ENCODE data around the gene ATAD2B. TPM values are rescaled to one million over a fixed set of nuclear protein-coding genes. Genes with fewer than 3 reads are reported as not detected.

ATAD2B gene
- total and polyA plus RNA-seq, 7 donors = 2.4 to 22.5 (median 19.7) TPM

- no peaks in the 10 kb centered on the region for H3K9me3 ChIP-seq
- no peaks in the 10 kb centered on the region for H3K27me3 ChIP-seq
- peak; percentile 49 for DNase-seq
- TF ChIP-seq POLR2AphosphoS5 (IDR thresholded peaks at IDR 0.05) (no peak), EP300 (IDR thresholded peaks at IDR 0.05) (no peak), POLR2A (IDR thresholded peaks at IDR 0.05) (no peak), CTCF (IDR thresholded peaks at IDR 0.05) (no peak)
- no peak overlapping the region for H3K4me3 ChIP-seq
- WGBS, 2 donors = 97 to 98% methylated on average over 8 of the region's 8 CpGs
- peaks cover 0 to 48% (median 2%) of the 10 kb centered on the region in 4 donors for H3K36me3 ChIP-seq
- H3K4me1 ChIP-seq = peaks cover 0 to 15% (median 11%) of the 10 kb centered on the region in 4 donors
- intact Hi-C loops (cut with DNase I) = no loop called here
- H3K27ac ChIP-seq = no peak overlapping the region
Measured at GRCh38 chr2:23709311-23709710, 217.6 kb downstream of the ATAD2B start.

GRCh38 chr2:23708771-23709170, 218.2 kb downstream of the ATAD2B start:
- intact Hi-C loops (cut with DNase I) = no loop called here
- no peak for TF ChIP-seq CTCF (IDR thresholded peaks at IDR 0.05)
- no peak for TF ChIP-seq POLR2A (IDR thresholded peaks at IDR 0.05)

GRCh38 chr2:23707096-23707495, 219.8 kb downstream of the ATAD2B start:
- H3K27me3 ChIP-seq = no peaks in the 10 kb centered on the region
- 85 to 91% methylated on average over 9 of the region's 9 CpGs for WGBS, 2 donors
- peaks cover 0 to 15% (median 11%) of the 10 kb centered on the region in 4 donors for H3K4me1 ChIP-seq
- no peaks in the 10 kb centered on the region for H3K9me3 ChIP-seq
- intact Hi-C loops (cut with DNase I) = no loop called here
- no peak for DNase-seq
- TF ChIP-seq POLR2A (IDR thresholded peaks at IDR 0.05) = no peak
- peaks cover 2 to 71% (median 4%) of the 10 kb centered on the region in 4 donors for H3K36me3 ChIP-seq
- H3K27ac ChIP-seq = peak overlapping the region; percentile 31 to 79 (median 48)
- no peak overlapping the region for H3K4me3 ChIP-seq

More at GRCh38 chr2:23708771-23709170, 218.2 kb downstream of the ATAD2B start:
- no peak for DNase-seq
- 90 to 97% methylated on average over 6 of the region's 6 CpGs for WGBS, 2 donors
- Histone ChIP-seq H3K27ac (no peak overlapping the region), H3K9me3 (no peaks in the 10 kb centered on the region), H3K4me3 (no peak overlapping the region), H3K27me3 (no peaks in the 10 kb centered on the region), H3K4me1 (peaks cover 0 to 15% (median 11%) of the 10 kb centered on the region in 4 donors), H3K36me3 (peaks cover 0 to 54% (median 4%) of the 10 kb centered on the region in 4 donors)

GRCh38 chr2:23706613-23707078, 220.3 kb downstream of the ATAD2B start:
- H3K36me3 ChIP-seq = peaks cover 2 to 72% (median 4%) of the 10 kb centered on the region in 4 donors
- TF ChIP-seq POLR2A (IDR thresholded peaks at IDR 0.05) = no peak
- no peak for TF ChIP-seq POLR2AphosphoS5 (IDR thresholded peaks at IDR 0.05)
- TF ChIP-seq CTCF (IDR thresholded peaks at IDR 0.05) = no peak
- TF ChIP-seq EP300 (IDR thresholded peaks at IDR 0.05) = no peak
- H3K4me3 ChIP-seq = no peak overlapping the region
- 97% methylated on average over 18 of the region's 18 CpGs for WGBS, 2 donors
- no peaks in the 10 kb centered on the region for H3K27me3 ChIP-seq
- peaks cover 0 to 15% (median 11%) of the 10 kb centered on the region in 4 donors for H3K4me1 ChIP-seq
- H3K27ac ChIP-seq = peak overlapping the region in 3 of 4 donors; percentile 31 to 79 (median 62)
- H3K9me3 ChIP-seq = no peaks in the 10 kb centered on the region
- intact Hi-C loops (cut with DNase I) = no loop called here
- no peak for DNase-seq

GRCh38 chr2:23705771-23706612, 220.9 kb downstream of the ATAD2B start:
- intact Hi-C loops (cut with DNase I) = no loop called here
- DNase-seq = no peak

More at GRCh38 chr2:23705771-23706612, 220.9 kb downstream of the ATAD2B start:
- Histone ChIP-seq H3K4me1 (peaks cover 0 to 15% (median 11%) of the 10 kb centered on the region in 4 donors), H3K9me3 (no peaks in the 10 kb centered on the region), H3K27ac (peak overlapping the region in 1 of 4 donors; percentile 79), H3K4me3 (no peak overlapping the region), H3K27me3 (no peaks in the 10 kb centered on the region), H3K36me3 (peaks cover 2 to 74% (median 4%) of the 10 kb centered on the region in 4 donors)
- no peak for TF ChIP-seq POLR2A (IDR thresholded peaks at IDR 0.05)
- no peak for TF ChIP-seq POLR2AphosphoS5 (IDR thresholded peaks at IDR 0.05)
- no peak for TF ChIP-seq CTCF (IDR thresholded peaks at IDR 0.05)
- no peak for TF ChIP-seq EP300 (IDR thresholded peaks at IDR 0.05)
- 96% methylated on average over 18 of the region's 18 CpGs for WGBS, 2 donors

Data from sigmoid colon (tissue), 7 donors.